HG02588 (cell line): ENCODE measurements around the gene CREBRF.
"Not testable (repeated sequence)": the region's sequence is repeated elsewhere in the genome, so short reads cannot be mapped to it uniquely, and the experiment has no call there.

Experiments used
- ATAC-seq: cut with Tn5 transposase; IDR thresholded peaks from one replicate; pipeline ENCODE4 v1.9.1; 2021; ENCODE audit warnings: mild to moderate bottlenecking, moderate library complexity; ENCODE audit not compliant: unreplicated experiment

Gene CREBRF

DNA sequence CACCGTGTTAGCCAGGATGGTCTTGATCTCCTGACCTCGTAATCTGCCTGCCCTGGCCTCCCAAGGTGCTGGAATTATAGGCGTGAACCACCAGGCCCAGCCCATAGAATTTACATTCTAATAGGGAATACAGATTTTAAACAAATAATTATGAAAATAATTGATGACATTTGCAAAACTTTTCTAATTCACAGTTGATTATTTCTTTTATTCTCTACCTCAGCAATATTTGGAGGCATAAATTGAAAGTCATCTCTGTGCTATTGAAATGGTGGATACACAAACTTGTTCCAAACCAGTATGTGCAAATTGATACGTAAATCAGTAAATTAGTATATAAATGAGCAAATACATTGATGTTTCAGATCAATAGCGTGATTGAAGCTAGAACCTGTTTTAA lies 96.4 kb downstream of the CREBRF start:
- no peak for ATAC-seq

- no peak for ATAC-seq
These were observed 97.7 kb downstream of the CREBRF start for GRCh38 chr5:173153842-173154241.

DNA sequence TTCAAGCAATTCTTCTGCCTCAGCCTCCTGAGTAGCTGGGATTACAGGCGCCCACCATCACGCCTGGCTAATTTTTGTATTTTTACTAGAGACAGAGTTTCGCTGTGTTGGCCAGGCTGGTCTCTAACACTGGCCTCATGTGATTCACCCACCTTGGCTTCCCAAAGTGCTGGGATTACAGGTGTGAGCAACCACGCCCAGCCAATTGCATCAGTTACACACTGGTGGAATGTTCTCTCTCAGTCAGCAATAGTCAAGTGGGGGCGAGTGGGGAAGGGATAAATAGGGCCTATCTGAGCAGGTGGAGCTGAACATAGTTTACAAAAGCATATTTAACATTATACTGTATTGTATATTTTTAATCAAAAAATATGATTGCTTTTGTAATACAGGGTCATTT lies 98.5 kb downstream of the CREBRF start:
- not testable (repeated sequence) for ATAC-seq

- no peak for ATAC-seq
These were observed 99.8 kb downstream of the CREBRF start for GRCh38 chr5:173155912-173156311.

DNA sequence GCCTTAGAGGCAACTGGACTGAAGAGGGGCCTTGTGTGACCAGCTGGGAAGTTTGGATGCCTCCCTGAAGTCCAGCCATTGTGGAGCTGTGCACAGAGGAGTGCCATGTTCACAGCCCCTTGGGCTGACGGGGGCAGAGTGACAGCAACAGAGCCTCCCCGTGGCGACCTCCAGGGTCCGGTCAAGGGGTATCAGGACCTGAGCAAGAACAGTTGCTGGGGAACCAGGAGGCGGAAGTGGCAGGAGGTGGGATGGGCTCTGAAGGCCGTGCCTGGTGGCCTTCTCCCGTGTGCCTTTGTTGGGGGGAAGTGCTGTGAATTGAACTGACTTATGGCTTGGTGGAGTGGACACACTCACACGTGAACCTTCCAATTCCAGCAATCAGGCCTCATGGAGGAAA lies 102.2 kb downstream of the CREBRF start:
- ATAC-seq, result no peak

- ATAC-seq, result no peak
These were observed 103.1 kb downstream of the CREBRF start for GRCh38 chr5:173159256-173159655.

DNA sequence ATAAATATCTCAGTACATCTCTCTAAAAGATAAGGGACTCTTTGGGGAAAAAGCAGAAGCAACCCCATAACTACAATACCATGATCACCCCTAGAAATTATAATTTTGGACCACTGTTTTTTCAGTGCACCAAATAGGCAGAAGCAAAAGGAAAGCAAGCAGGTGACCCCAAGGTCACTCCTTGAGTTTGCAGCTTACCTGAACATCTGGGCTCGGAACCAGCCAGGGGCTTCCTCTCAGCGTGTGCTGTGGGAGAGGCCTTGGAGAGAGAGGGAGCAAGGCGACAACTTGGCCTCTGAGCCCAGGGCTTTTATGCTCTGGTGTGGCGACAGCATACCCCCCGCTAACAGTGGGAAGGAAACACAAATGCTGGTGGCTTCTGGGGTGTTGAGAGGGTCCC lies 105.0 kb downstream of the CREBRF start:
- no peak for ATAC-seq

DNA sequence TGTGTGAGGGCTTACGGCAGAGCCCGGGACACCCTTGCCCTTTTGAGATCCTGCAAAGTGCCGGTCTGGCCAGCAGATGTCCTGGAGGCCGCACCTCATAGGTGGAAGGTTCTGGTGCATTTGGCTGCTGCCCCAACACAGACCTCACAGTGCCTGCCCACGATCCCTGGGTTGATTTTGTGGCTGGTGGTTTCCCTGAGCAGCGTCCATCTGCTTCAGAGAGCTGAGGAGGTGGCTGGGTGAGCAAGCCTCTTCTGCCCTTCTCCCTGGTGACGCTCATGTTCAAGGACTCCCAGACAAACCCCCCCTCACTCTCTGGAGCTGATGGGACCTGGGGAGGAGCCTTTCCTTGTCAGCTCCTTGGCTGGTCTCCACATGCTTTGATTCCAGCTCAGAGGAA lies 107.1 kb downstream of the CREBRF start:
- no peak for ATAC-seq

GRCh38 chr5:173165177-173166016 lies 109.2 kb downstream of the CREBRF start:
- ATAC-seq, result no peak

GRCh38 chr5:173172166-173172565 lies 116.0 kb downstream of the CREBRF start:
- no peak for ATAC-seq

DNA sequence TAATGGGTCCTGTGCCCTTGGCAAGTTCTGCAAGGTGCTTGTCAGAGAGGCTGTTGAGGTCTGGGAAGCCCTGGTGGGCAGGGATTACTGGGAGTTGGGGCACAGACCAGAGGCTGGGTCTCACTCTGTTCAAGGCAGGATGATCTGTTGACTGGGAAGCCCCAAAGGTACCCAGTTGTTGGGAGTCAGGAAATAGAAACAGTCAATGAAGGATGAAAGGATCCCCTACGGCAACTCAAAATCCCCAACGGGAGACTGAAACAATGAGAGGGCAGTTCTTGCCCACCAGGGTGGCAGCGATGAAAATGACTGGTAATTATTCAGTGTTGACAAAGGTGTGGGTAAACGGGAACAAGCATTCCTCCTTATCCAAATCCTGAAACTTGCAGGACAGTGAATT lies 119.4 kb downstream of the CREBRF start:
- no peak for ATAC-seq

DNA sequence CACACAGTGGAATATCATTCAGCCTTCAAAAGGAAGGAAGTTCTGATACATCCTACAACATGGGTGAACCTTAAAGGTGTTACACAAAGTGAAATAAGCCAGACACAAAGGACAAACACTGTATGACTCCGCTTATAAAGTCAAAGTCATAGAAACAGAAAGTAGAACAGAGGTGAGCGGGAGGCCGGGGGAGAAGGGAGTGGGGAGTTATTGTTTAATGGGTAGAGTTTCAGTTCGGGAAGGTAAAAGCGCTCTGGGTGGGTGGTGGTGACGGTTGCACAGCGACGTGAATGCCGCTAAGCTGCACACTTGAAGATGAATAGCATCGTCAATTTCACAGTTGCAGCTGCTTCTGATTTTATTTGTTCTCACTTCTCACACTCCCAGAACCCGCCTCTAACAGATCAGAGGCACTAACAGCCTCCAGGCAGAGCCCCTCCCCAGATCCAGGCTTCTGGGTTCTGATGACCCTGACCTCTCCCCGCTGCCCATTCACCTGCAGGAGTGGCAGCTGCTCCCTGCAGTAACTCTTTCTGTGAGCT lies 122.3 kb downstream of the CREBRF start:
- no peak for ATAC-seq

GRCh38 chr5:173180331-173180730 lies 124.2 kb downstream of the CREBRF start:
- no peak for ATAC-seq

DNA sequence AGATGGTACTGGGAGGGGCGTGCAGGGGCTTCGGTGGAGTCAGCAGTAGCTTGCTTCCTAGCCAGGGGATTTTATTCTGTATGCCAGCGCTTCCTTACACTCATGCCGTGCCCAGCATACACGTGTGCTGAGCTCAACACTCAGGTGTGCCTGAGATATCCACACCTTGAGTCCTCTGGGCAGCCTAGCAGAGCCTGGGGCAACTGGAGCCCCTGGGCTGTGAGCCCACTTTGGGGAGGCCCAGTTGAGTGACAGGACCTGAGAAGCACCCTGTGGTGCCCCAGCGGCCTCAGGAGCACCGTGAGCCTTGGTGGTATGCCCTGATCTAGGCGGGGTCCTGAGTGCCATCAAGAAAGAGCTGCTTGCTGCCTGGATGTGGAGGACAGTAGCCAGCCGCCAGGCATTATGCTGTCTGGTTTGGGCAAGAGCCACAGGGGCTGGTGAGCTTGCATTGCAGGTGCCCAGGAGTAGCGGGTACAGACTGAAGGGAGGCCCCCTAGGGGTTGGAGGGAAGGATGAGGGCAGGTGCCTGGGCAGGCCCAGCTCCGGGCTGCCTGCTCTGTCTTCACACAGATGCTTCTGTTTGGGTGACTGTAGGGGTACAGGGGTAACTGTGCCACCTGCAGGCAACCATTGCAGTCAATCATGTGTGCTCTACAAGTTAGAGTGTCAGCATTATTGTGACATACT lies 131.0 kb downstream of the CREBRF start:
- no peak for ATAC-seq

- no peak for ATAC-seq
These were observed 132.1 kb downstream of the CREBRF start for GRCh38 chr5:173188280-173188679.
